ENCODE results near the gene LRRC10. TPM values are rescaled to one million over a fixed set of nuclear protein-coding genes. Genes with fewer than 3 reads are reported as not detected.

Gene LRRC10
- total RNA-seq, 2 experiments from 2014 or later: not detected

DNA sequence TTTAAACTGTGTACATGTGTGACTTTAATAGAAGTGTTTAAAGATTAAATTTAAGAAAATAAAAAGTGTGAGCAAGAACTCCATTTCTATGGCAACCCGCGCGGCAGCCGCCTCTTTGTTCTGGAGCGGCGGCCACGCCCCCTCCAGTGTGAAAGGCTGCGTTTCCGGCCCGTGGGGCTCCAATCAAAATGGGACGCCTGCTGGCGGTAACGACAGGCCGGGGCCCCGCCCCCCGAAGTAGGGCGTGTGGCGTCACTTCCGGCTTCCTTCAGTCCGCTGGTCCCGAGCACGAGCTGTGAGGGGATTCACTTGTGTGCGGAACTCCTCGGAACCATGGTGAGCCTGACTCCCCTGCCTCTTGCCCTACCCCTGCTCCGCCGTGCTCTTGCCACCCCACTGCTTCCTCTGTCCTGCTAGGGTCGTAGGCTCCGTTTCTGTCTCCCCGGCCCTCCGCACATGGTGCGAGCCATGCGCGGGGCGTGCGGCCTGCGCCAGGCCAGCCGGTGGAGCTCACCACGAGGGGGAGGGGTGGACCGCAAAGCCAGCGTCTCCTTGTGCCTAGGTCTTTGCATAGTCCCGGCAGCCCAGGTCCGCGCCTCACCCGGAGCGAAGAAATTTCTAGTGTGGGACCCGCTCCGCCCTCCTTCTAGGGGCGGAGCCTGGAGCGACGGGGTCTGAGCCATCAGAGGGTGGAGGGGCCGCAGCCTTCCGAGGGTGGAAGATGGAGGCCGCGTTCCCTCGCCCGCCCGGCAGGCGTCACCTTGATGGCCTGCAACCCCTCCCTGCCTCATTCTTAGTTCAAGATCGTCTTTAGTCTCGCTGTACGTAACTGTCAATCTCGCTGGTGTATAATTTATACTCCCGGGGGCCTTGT is 25.3 kb downstream of the LRRC10 start, which contains the start of gene CCT2:
TSS of gene CCT2 (plus strand) at position 271 of the 874 bp plus-strand sequence. CDS start at position 334, 63 bp downstream.
- peaks cover 13% of the 10 kb centered on the region for H3K4me1 Mint-ChIP-seq (ENCODE audit: low read depth)
- CTCF ChIA-PET: interaction anchor here (1.0 to 2.5 kb wide), 3 partner anchors 15 to 255 kb away, joined by 4 to 16 read pairs (median 9); no protein-coding TSS in a partner anchor
- ATAC-seq (peak; percentile 92), DNase-seq (peak; percentile 98)
- H3K27ac Mint-ChIP-seq: peak within 1 kb of the TSS; percentile 98
- H3K4me3 Mint-ChIP-seq: peak within 1 kb of the TSS; percentile 96
- H3K27me3 Mint-ChIP-seq (ENCODE audit: low read depth): no peaks in the 10 kb centered on the region
- POLR2A ChIA-PET: interaction anchor here (0.5 to 2.0 kb wide), 6 partner anchors 115 to 757 kb away, joined by 3 to 12 read pairs (median 5); partner anchors contain the start of gene FRS2
- peaks cover 36% of the 10 kb centered on the region for H3K36me3 Mint-ChIP-seq (ENCODE audit: low read depth)
- no peaks in the 10 kb centered on the region for H3K9me3 Mint-ChIP-seq (ENCODE audit: insufficient read depth)

DNA sequence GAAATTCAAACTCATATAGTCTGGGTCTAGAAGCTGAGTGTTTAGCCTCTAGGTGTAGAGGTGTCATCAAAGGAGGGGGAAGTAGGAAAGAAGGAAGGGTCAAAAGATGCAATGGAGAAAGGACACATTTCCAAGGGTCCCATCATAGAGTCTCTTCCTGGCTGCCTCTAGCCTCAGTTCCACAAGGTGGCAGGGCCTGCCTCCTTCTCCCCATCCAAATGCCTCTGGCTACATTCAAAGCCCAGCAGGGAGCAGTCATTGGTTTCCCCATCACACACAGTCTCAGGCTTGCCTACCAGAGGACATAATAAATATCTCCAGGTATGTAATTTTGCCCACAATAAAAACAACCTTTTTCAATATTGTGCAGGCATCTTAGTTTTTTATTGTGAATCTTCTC is 27.5 kb downstream of the LRRC10 start:
- no peak overlapping the region for H3K4me3 Mint-ChIP-seq
- H3K36me3 Mint-ChIP-seq (ENCODE audit: low read depth): peaks cover 17% of the 10 kb centered on the region
- no peak overlapping the region for H3K27ac Mint-ChIP-seq
- CTCF ChIA-PET: interaction anchor here (2.1 to 3.3 kb wide), 2 partner anchors 12 to 225 kb away, joined by 6 to 21 read pairs; no protein-coding TSS in a partner anchor
- no peaks in the 10 kb centered on the region for H3K27me3 Mint-ChIP-seq (ENCODE audit: low read depth)
- H3K4me1 Mint-ChIP-seq (ENCODE audit: low read depth): peaks cover 11% of the 10 kb centered on the region
- H3K9me3 Mint-ChIP-seq (ENCODE audit: insufficient read depth): no peaks in the 10 kb centered on the region
- DNase-seq: no peak
- POLR2A ChIA-PET: no interaction called here
- no peak for ATAC-seq

DNA sequence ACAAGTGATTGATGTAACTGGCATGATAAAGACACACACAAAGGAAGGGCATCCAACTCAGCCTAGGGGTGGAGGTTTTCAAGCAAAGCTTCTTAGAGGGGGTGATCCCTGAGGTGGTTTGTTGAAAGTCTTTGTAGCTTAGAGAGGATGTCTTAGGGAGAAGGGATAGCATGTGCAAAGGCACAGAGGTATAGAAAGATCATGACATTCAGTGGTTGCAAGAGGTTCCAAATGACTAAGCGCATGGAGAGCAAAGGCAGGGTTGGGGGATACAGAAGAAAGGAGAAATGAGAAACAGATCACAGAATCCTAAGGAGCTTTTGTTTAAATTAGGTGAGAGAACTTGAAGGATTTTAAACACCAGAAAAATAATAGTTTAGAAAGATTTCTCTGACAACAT is 30.6 kb downstream of the LRRC10 start:
- ATAC-seq: no peak
- Mint-ChIP-seq H3K36me3 (ENCODE audit: low read depth) (peaks cover 2% of the 10 kb centered on the region), H3K27ac (no peak overlapping the region), H3K27me3 (ENCODE audit: low read depth) (no peaks in the 10 kb centered on the region), H3K4me3 (no peak overlapping the region), H3K4me1 (ENCODE audit: low read depth) (peaks cover 3% of the 10 kb centered on the region), H3K9me3 (ENCODE audit: insufficient read depth) (no peaks in the 10 kb centered on the region)
- ChIA-PET POLR2A (no interaction called here), CTCF (interaction anchor here (1.3 to 2.6 kb wide), 5 partner anchors 10 to 426 kb away, joined by 3 to 22 read pairs (median 5); no protein-coding TSS in a partner anchor)
- DNase-seq: no peak

DNA sequence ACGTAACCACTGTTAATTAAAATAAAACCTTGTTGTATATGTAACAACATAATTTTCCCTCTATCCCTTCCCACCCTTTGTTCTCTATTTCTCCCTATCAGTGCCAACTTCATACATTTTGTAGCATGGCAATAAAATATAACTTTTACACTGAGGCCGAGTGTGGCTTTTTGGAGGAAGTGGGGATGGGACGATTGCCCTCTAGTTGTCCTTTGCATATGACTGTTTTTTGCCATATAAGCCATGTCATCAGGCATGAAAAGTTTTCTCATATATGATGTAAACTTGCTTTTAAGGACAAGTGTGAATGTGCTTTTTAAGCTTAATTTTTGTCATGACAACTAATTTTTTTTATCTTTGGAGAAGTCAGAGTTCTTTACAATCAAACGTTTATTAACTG is 31.7 kb downstream of the LRRC10 start:
- H3K9me3 Mint-ChIP-seq (ENCODE audit: insufficient read depth): no peaks in the 10 kb centered on the region
- H3K27ac Mint-ChIP-seq: no peak overlapping the region
- peaks cover 10% of the 10 kb centered on the region for H3K36me3 Mint-ChIP-seq (ENCODE audit: low read depth)
- no peaks in the 10 kb centered on the region for H3K27me3 Mint-ChIP-seq (ENCODE audit: low read depth)
- CTCF ChIA-PET: interaction anchor here (0.6 to 2.6 kb wide), 7 partner anchors 9 to 425 kb away, joined by 3 to 22 read pairs (median 5); no protein-coding TSS in a partner anchor
- H3K4me1 Mint-ChIP-seq (ENCODE audit: low read depth): peaks cover 3% of the 10 kb centered on the region
- DNase-seq (no peak), ATAC-seq (no peak)
- H3K4me3 Mint-ChIP-seq: no peak overlapping the region
- POLR2A ChIA-PET: no interaction called here

DNA sequence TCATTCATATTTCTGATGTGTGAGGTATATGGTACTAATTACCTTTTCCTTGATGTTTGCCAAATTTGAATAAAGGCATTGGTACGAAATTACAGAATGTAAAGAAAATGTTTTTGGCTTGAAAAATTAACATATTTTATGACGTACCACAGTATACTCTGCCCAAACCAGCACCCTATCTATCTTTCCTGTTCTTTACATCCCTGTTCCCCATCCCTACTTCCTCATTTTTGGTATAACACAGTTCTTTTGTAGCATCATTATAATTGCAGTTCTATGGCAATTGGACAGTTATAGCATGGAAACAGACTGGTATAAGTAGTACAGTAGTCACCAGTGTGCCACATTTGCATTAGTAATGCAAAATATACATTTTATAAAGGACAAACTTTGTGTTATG is 32.4 kb downstream of the LRRC10 start:
- H3K36me3 Mint-ChIP-seq (ENCODE audit: low read depth): peaks cover 13% of the 10 kb centered on the region
- H3K27me3 Mint-ChIP-seq (ENCODE audit: low read depth): no peaks in the 10 kb centered on the region
- ChIA-PET POLR2A (no interaction called here), CTCF (interaction anchor here (1.6 kb wide), 1 partner anchor 212 kb away, joined by 3 read pairs; no protein-coding TSS in a partner anchor)
- no peaks in the 10 kb centered on the region for H3K9me3 Mint-ChIP-seq (ENCODE audit: insufficient read depth)
- DNase-seq (no peak), ATAC-seq (no peak)
- no peaks in the 10 kb centered on the region for H3K4me1 Mint-ChIP-seq (ENCODE audit: low read depth)
- no peak overlapping the region for H3K4me3 Mint-ChIP-seq
- no peak overlapping the region for H3K27ac Mint-ChIP-seq

DNA sequence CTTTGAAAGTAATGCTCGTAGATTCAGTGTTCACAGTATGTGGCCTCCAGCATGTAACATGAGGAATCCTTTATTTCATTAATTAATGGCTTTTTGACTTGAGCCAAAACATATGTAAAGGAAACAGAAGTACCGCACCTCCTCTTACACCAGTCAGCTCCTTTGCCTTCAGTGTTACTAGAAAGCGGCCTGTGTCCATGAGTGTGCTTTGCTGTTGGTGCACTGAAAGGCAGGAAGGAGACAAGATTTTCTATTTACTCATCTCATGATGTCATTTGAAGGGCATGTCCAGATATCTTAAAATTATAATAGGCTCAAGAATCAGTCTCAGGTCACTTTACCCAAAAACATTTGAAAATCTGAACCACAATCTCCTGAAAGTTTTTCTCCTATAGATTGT is 35.4 kb downstream of the LRRC10 start:
- Mint-ChIP-seq H3K27me3 (ENCODE audit: low read depth) (no peaks in the 10 kb centered on the region), H3K9me3 (ENCODE audit: insufficient read depth) (no peaks in the 10 kb centered on the region), H3K4me3 (no peak overlapping the region), H3K27ac (no peak overlapping the region), H3K36me3 (ENCODE audit: low read depth) (peaks cover 22% of the 10 kb centered on the region), H3K4me1 (ENCODE audit: low read depth) (no peaks in the 10 kb centered on the region)
- DNase-seq: no peak
- POLR2A ChIA-PET: no interaction called here
- no peak for ATAC-seq
- CTCF ChIA-PET: interaction anchor here (1.3 kb wide), 1 partner anchor 218 kb away, joined by 3 read pairs; no protein-coding TSS in a partner anchor

DNA sequence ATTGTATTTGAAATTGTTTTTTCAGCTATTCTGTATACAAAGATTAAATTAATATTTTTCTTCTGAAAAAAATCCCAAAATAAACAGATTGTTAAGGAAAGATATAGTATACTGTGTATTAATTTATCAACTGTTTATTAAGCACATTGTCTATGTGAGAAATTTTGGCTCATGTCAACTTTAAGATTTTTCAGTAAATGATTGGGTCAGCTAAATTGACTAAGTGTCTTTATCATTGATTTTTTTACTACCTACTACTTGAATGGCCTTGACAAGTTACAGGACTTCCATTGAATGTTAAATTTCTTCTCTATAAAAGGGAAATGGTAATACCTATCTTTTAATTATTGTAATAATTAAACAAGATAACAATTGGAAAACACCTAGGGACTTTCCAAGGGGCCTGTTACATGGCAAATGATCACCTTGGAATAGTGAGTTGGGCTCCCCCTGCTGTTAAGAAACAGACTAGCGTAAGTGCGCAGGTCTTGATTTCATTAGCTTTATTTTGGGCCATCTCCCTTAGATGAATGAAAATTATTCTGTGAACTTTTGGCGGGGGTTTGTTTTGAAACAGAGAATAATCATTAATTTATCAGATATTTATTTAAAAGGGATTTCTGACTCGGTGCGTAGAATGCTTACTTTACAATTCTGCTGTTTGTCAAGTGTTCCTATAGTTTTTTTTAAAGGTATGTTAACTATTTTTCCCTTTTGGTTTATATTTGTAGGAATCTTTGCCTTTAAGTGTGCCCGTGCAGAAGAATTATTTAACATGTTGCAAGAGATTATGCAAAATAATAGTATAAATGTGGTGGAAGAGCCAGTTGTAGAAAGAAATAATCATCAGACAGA is 39.9 kb downstream of the LRRC10 start:
- POLR2A ChIA-PET: no interaction called here
- Mint-ChIP-seq H3K9me3 (ENCODE audit: insufficient read depth) (no peaks in the 10 kb centered on the region), H3K27ac (no peak overlapping the region), H3K36me3 (ENCODE audit: low read depth) (peaks cover 23% of the 10 kb centered on the region), H3K27me3 (ENCODE audit: low read depth) (no peaks in the 10 kb centered on the region), H3K4me3 (no peak overlapping the region), H3K4me1 (ENCODE audit: low read depth) (peaks cover 2% of the 10 kb centered on the region)
- peak; percentile 87 for ATAC-seq
- peak; percentile 63 for DNase-seq
- CTCF ChIA-PET: interaction anchor here (0.6 to 6.1 kb wide), 37 partner anchors 8 to 416 kb away, joined by 3 to 67 read pairs (median 5); partner anchors contain the start of genes CCT2 and FRS2

DNA sequence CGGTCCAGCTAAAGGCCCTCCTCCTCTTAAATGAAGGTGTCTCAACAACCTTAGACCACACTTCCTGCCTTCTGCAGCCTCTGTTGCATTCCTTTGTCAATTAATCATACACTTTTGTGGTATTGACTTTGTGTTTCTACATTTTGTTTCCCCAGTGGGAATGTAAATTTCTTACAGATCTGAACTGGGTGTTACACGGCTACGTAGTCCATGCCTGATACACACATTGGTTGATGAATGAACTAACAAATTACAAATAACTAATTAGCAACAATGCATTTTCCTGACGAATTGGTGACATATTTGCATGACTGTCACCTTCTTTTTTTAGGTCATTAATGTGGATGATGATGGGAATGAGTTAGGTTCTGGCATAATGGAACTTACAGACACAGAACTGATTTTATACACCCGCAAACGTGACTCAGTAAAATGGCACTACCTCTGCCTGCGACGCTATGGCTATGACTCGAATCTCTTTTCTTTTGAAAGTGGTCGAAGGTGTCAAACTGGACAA is 40.6 kb downstream of the LRRC10 start:
- ATAC-seq (no peak), DNase-seq (no peak)
- no peaks in the 10 kb centered on the region for H3K9me3 Mint-ChIP-seq (ENCODE audit: insufficient read depth)
- no peak overlapping the region for H3K27ac Mint-ChIP-seq
- H3K4me1 Mint-ChIP-seq (ENCODE audit: low read depth): peaks cover 2% of the 10 kb centered on the region
- H3K4me3 Mint-ChIP-seq: no peak overlapping the region
- no peaks in the 10 kb centered on the region for H3K27me3 Mint-ChIP-seq (ENCODE audit: low read depth)
- CTCF ChIA-PET: interaction anchor here (0.6 to 6.1 kb wide), 29 partner anchors 7 to 356 kb away, joined by 3 to 67 read pairs (median 5); partner anchors contain the start of gene CCT2
- POLR2A ChIA-PET: no interaction called here
- H3K36me3 Mint-ChIP-seq (ENCODE audit: low read depth): peaks cover 23% of the 10 kb centered on the region

DNA sequence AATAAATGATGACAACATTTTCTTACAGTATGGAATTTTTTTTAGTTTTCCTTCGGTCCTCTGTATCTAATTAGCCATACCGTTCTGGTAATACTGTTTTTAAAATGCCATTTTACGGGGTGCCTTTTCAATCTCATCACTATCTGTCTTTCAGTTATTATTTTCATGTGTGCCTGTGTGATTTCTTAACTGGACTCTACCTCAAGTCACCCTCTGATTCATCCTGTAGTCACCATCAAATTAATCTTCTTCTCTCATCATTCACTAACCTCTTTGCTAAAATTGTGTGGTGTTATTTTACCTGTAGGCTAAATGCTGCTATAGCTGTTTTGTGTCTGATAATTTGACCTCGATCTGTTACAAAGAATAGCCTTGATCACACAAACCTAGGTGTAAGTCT is 41.5 kb downstream of the LRRC10 start:
- POLR2A ChIA-PET: no interaction called here
- Mint-ChIP-seq H3K27ac (no peak overlapping the region), H3K9me3 (ENCODE audit: insufficient read depth) (no peaks in the 10 kb centered on the region), H3K27me3 (ENCODE audit: low read depth) (no peaks in the 10 kb centered on the region), H3K4me3 (no peak overlapping the region), H3K36me3 (ENCODE audit: low read depth) (peaks cover 17% of the 10 kb centered on the region), H3K4me1 (ENCODE audit: low read depth) (peaks cover 2% of the 10 kb centered on the region)
- DNase-seq (no peak), ATAC-seq (no peak)
- CTCF ChIA-PET: interaction anchor here (0.8 to 6.1 kb wide), 9 partner anchors 10 to 355 kb away, joined by 3 to 67 read pairs (median 5); no protein-coding TSS in a partner anchor

DNA sequence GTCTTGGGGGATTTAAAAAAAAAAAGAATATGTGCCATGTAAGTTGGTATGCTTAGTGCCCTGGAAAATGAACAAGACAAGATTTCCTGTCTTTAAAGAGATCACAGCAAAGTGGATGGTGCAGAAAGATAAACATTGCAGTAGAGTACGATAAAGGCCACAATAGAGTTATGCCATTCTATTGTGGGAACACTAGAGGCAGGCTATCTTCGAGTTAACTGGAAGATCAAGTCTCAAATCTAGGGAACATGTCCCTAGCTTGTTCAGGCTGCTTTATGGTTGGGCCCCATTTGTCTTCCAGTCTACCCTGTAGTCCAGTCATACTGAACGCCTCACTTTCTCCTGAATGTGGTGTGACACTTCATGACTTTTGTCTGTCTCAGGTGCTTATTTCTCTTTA is 44.1 kb downstream of the LRRC10 start:
- ATAC-seq (no peak), DNase-seq (no peak)
- peaks cover 6% of the 10 kb centered on the region for H3K36me3 Mint-ChIP-seq (ENCODE audit: low read depth)
- H3K27me3 Mint-ChIP-seq (ENCODE audit: low read depth): no peaks in the 10 kb centered on the region
- ChIA-PET CTCF (interaction anchor here (0.6 to 2.1 kb wide), 5 partner anchors 176 to 410 kb away, joined by 4 to 10 read pairs (median 5); no protein-coding TSS in a partner anchor), POLR2A (no interaction called here)
- no peaks in the 10 kb centered on the region for H3K9me3 Mint-ChIP-seq (ENCODE audit: insufficient read depth)
- no peak overlapping the region for H3K4me3 Mint-ChIP-seq
- peaks cover 2% of the 10 kb centered on the region for H3K4me1 Mint-ChIP-seq (ENCODE audit: low read depth)
- H3K27ac Mint-ChIP-seq: no peak overlapping the region

DNA sequence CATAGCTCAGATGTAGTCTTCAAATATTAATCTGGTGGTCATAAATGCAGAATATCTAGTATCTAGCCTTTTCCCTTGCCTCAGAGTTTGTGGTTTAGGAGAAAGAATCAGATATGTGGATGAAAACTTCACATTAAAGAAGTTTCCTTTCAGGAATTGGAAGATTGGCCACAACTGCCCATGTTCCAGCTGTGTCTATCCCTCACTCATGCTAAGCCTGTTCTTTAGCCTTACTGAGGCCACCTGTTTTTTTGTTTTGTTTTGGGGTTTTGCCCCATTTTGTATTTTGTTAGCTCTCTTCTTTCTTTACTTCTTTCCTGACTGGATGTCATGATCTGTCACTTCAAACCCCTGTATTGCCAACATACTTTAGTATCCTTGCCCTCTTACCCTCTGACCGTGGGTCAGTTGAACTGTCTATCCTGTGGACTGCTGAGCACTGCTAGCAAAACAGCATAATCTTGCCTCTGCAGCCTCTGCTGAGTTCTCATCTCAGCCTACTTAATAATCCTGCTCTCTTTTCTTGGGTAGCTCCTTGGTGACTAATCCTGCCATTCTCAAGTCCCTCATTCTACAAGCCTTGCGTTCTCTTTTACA is 47.4 kb downstream of the LRRC10 start:
- CTCF ChIA-PET: interaction anchor here (0.9 to 1.8 kb wide), 2 partner anchors 8 to 272 kb away, joined by 3 to 10 read pairs; no protein-coding TSS in a partner anchor
- peaks cover 2% of the 10 kb centered on the region for H3K4me1 Mint-ChIP-seq (ENCODE audit: low read depth)
- no peak for ATAC-seq
- no peak overlapping the region for H3K27ac Mint-ChIP-seq
- H3K4me3 Mint-ChIP-seq: no peak overlapping the region
- DNase-seq: no peak
- H3K27me3 Mint-ChIP-seq (ENCODE audit: low read depth): no peaks in the 10 kb centered on the region
- no peaks in the 10 kb centered on the region for H3K9me3 Mint-ChIP-seq (ENCODE audit: insufficient read depth)
- H3K36me3 Mint-ChIP-seq (ENCODE audit: low read depth): no peaks in the 10 kb centered on the region
- POLR2A ChIA-PET: interaction anchor here (1.3 kb wide), 1 partner anchor 93 kb away, joined by 3 read pairs; the partner anchor contains the start of gene FRS2
